ENCODE results near the gene WWC2.

GRCh38 chr4:183328832-183329231, 229.8 kb downstream of the WWC2 start:
- TF ChIP-seq CTCF (IDR thresholded peaks at IDR 0.05; ENCODE audit: low read depth, low read length) (no peak), EZH2phosphoT487 (IDR thresholded peaks at IDR 0.05; ENCODE audit: low read depth) (no peak)
